NCI-H446 treated with DMSO at 0.1 percent for 48 hours (cell line): ENCODE measurements around the gene RXRG.
"Not testable (repeated sequence)": the region's sequence is repeated elsewhere in the genome, so short reads cannot be mapped to it uniquely, and the experiment has no call there.

ENCODE experiments used
- DNase-seq: peaks from one replicate; lab custom pipeline; 2025; lab: John Stamatoyannopoulos, UW

RXRG gene

DNA sequence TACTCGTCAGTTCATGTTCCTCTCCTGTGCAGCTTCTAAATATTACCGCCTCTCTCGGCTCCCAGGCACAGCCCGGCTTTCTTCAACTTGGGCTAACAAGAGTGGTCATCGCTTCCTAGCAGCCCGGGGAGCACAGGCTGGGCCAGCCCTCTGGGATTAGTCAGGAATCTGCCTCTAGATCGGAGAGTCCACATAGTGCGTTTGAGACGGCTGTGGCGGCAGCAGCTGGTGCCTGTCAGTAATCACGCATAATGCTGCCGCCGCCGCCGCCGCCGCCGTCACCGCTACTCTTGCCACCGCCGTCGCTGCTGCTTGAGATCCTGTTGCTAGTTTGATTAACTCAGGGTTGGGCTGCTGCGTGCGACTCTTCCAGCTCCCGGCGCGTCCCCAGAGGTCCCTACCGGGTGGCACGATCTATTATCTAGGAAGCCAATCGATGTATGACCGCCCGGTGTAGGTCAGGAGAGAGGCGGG, at the start of gene RXRG:
TSS of gene RXRG (minus strand) at position 230 of the 474 bp plus-strand sequence. CDS start 233 bp downstream, outside the sequence.
- DNase-seq: no peak

- DNase-seq: no peak
Observed at GRCh38 chr1:165492845-165493373, 48.0 kb upstream of the RXRG start.

- DNase-seq: no peak
Observed at GRCh38 chr1:165490175-165490574, 45.2 kb upstream of the RXRG start.

DNA sequence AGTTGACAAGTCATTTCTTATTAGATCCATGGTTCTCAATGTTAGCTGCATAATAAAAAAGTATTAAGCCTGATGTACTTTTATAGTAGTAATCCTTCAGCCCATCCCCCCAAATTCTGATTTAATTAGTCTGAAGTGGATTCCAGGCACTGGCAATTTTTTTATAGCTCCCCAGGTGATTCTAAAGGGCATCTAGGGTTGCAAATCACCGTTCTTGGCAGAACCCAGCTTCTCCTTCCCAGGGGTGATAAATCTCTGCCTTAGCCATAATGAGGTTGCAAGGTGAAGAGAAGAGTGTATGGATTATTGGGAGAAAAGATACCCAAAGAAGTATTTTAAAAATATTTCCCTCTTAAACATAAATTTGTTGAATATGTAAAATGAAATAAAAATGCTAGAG, 43.0 kb upstream of the RXRG start:
- DNase-seq: no peak

DNA sequence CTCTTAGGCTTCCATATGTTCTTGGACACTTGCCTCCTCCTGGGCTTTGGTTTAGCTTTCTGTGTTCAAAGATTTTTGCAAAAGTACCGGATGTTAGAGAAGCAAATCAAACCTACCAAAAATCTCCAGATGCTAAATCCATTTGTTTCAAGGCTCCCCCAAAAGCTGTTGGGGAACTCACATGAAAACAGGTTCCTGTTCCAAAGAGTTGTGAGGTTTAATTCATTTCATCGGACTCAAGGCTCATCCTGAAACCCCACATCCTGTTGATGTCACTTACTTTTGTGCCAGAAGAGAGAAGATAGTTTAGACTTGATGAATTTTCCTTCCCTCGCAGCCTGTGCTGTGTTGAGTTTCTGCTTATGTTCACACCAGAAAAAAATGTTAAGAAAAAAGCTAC, 41.7 kb upstream of the RXRG start:
- no peak for DNase-seq

DNA sequence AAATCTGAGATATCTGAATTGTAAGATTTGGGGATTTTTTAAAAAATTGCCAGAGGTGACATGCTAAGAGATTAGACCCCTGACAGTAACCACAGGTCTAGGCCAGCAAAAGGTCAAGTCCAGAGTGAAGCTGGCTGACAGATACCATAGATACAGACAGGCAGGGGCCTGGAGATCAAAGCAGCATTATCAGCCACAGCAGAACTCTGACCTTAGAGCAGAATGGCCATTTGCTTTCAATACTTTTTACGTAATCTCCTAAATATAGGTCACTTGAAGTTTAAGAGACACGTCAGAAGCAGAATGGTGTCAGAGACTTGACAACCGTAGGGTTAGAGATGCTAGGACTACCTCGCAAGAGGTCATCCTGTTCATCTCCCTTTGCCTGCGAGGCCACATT, 40.8 kb upstream of the RXRG start:
- DNase-seq: no peak

DNA sequence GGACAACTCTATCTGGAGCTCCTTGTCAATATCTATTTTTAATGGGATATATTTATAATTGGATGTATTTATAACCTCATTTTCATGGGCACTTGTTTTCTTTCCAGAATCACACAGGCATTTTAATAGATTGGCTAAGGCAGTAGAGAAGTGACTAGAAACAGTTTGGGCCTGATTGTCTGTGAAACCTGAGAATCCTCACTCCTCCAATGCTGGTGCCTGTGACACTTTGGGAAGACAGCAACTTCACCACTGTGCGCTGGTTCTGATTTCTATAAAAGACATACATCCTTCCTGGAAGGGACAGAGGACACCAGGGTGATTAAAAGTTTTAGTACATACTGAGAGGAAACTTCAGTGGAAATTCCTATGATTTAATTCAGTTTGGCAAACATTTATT, 39.6 kb upstream of the RXRG start:
- DNase-seq: no peak

DNA sequence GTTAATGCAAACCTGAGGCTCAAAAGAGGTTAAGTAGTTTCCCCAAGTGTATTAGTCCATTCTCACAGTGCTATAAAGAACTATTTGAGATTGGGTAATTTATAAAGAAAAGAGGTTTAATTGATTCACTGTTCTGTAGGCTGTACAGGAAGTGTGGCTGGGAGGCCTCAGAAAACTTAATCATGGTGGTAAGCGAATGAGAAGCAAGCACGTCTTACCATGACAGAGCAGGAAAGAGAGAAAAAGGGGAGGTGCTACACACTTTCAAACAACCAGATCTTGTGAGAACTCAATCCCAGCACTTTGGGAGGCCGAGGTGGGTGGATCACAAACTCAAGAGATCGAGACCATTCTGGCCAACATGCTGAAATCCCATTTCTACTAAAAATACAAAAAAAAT, 38.5 kb upstream of the RXRG start:
- no peak for DNase-seq

- no peak for DNase-seq
Observed at GRCh38 chr1:165481820-165482532, 37.0 kb upstream of the RXRG start.

DNA sequence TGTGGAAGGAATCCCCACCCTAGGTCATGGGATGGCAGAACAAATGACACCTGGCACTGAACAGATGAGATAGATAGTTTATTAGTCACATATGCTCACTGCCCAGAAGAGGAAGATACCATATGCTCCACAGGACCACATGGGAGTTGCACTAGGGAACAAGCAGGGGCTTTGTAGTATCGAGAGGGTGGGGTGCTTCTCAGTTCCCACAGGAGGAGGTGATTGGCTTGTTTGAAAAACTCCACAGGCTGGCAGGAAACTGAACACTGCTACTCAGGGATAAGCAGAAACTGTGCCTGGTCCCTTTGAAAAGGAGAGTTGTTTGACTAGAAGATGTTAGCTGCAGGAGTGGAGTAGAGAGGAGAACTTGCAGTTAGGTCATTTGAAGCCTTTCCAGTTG, 31.9 kb upstream of the RXRG start:
- DNase-seq: no peak

DNA sequence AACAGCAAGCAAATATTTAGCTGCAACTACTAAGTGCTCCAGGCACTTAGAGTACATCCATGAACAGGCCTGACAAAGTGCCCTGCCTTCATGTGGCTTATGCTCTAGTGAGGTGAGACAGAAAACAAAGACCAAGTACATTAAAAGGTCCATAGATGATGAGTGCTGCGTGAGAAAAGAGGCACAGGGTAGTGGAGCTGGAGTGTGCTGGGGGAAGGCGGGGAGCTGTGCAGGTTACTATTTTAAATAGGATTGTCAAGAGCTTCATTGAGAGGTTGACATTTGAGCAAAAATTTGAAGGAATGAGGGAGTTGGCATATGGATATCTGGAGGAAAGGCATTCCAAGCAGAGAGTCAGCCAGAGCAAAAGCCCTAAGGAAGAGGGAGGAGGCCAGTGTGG, 29.3 kb upstream of the RXRG start:
- no peak for DNase-seq

DNA sequence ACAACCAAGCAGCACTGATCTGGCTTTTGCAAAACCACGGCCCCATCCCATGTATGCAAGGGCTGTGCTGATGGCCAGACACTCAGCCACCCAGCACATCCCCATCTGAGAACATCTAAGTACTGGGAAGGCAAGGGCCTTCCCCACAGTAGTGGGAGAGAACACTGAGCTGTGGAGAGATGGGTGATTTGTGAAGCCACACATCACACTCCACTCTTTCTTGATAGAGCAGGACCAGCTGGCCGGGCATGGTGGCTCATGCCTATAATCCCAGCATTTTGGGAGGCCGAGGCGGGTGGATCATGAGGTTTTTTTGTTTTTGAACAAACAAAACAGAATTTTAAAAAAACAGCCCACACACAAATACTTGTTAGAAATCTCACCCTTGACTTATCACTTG, 28.2 kb upstream of the RXRG start:
- no peak for DNase-seq

- DNase-seq: no peak
Observed at GRCh38 chr1:165468726-165469249, 23.9 kb upstream of the RXRG start.

GRCh38 chr1:165468253-165468652, 23.3 kb upstream of the RXRG start:
- DNase-seq: no peak

- no peak for DNase-seq
Observed at GRCh38 chr1:165467706-165468105, 22.8 kb upstream of the RXRG start.

DNA sequence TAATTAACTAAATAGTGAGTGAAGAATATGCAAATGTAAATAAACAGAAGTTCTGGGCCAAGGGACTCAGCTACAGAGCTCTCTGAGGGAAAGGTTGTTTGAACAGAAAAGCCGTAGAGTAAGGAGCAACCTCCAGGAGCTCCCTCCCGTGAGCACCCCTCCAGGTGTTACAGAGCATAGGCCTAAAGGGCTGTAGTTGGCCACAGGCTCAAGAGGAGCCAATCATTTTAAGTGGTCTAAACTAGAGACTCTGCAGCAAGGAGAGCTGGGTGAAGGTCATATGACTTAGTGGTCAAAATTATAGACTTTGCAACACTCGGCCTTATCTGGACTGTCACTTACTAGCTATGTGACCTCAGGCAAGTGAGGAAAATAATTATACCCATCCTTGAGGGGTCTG, 19.1 kb upstream of the RXRG start:
- no peak for DNase-seq

DNA sequence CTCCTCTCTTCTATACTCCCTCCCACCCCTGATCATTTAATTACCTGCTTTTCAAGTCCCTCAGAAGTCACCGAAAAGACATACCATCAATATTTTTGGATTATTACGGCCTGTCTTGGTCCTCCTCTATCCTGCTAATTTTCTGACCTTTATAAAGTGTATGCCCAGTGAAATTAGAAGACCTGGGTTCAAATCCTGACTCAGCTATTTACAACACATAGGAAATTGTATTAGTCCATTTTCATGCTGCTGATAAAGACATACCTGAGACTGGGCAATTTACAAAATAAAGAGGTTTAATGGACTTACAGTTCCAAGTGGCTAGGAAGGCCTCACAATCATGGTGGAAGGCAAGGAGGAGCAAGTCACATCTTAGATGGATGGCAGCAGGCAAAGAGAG, 14.8 kb upstream of the RXRG start:
- not testable (repeated sequence) for DNase-seq

- DNase-seq: no peak
Observed at GRCh38 chr1:165456861-165457260, 11.9 kb upstream of the RXRG start.

DNA sequence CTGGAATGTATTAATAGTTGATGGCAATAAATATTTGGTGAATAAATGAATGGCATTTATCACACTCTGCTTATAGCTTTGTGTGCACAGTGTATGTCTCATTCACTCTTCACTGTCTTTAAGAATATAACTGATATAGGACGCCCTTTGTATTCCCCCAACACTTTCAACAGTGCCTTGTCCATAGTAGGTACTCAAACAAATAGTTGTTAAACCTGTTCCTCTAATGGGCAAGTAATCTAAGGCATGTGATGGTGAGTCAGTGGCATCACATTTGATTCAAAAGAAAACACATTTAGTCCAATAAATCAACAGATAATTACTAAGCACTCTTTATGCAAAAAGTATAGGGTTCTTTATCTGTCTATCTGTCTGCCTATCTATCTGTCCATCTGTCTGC, 11.2 kb upstream of the RXRG start:
- no peak for DNase-seq

GRCh38 chr1:165455111-165455510, 10.2 kb upstream of the RXRG start:
- DNase-seq: no peak

DNA sequence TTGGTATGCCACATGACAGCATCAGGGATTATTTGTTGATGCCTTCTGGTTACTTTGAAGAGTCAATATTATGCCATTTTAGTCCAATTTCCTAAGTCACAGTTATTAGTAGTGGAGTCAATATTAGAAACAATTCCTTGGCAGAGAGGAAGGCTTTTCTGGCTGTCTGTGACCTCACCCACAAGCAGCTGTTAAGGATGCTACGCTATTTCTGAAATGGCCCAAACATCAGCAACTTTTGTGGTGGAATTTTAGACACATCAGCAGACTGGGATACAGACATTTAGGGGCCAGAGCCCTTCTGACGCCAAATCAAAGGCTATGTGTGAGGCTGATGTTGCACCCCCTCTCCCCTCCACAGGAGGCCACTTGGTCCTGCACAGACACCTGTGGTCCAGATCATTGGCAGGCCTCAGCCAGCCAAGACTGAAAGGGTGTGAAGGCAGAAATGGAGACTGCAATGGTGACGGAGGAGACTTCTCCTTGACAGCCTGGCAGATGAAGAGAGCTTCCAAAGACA, 9.2 kb upstream of the RXRG start:
- DNase-seq: no peak

DNA sequence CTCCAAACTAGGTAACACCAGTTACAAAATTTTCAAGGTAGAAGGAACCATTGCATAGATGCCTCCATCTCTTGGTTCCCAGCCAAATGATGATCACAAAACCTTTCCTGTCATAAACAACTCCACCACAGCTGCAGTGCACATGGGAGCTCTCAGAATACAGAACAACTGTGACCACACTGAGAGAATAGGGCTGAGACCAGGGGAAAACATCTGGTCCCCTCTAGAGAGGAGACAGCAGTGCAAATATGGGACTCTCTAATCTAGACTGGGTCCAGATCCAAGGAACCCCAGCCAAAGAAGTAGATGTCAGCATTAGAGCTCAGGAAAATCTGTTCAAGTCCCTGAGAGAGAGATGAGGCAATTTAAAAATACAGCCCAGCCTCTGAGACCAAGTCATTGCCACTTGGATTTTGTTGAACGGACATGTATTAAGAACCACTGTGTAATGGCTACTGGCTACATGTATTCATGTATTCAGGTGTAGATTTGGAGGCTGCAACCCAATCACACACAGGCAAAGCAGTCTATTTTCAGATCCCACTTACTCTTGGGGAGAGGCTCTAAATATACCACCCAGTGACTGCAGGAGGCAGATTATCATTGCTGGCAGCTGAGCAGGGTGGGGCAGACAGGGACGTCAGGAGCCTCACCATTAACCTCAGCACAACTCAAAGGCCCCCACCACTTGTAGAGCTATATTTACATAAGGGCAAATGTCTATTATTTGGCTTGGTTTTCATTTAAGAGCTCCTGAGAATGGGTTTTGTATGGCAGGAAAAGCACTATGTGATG, 7.6 kb upstream of the RXRG start:
- DNase-seq: no peak

DNA sequence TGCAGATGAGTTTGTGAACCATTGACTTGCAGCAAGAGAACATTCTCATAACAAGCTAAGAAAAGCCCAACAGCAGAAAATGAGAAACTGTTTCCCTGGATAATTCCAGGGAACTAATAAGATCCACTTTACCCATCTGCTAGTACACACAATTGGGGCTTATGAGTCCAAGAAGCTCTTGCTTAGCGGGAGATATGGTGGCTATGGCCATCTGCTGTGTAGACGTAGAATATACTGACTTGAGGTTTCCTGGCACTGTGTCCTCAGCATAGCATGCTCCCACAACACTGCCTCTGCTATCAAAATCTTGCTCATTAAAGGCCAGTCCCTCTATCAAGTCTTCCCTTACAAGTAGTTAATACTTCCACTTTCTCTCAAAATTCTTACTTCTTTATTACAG, 6.8 kb upstream of the RXRG start:
- no peak for DNase-seq
